HepG2 (cell line): ENCODE measurements around the gene UBE2QL1. TPM values are rescaled to one million over a fixed set of nuclear protein-coding genes. Genes with fewer than 3 reads are reported as not detected.

Source experiments
- ATAC-seq: fragments of 200-7000 bp; cut with Tn5 transposase; 3 replicates; pipeline ENCODE4 v1.9.1; 2020; ENCODE audit warnings: mild to moderate bottlenecking, moderate library complexity
- BruUV-seq: library from RNA; stranded (reverse); fragments of 400-500 nt; replicated peaks from 2 replicates; lab custom pipeline; 2021; lab: Mats Ljungman, UMichigan
- CTCF ChIA-PET: fragments of 300-600 bp; formaldehyde crosslinking; extraction: SDS; loops from one replicate; lab custom pipeline; 2021; ENCODE audit warnings: low total read pairs, inconsistent platforms, low intra/inter-chr PET ratio; lab: Yijun Ruan, JAX
- POLR2A ChIA-PET: fragments of 350-600 bp; sonication (Branson Sonifier 250); formaldehyde crosslinking; loops from one replicate; lab custom pipeline; 2020; ENCODE audit warnings: antibody characterized with exemption, inconsistent platforms; lab: Yijun Ruan, JAX
- DNase-seq: peaks from one replicate; pipeline ENCODE4 v3.0.0-alpha.2; 2015; ENCODE audit warnings: low spot score
- FAIRE-seq: peaks from 3 replicates; lab custom pipeline; 2011; peaks lifted over from hg19 to GRCh38; lab: Jason Lieb, UNC
- H2AFZ ChIP-seq: one replicate; pipeline ENCODE4 v1.6.1; 2011; ENCODE audit warnings: low read length, inconsistent platforms
- H3K27ac ChIP-seq: fragments of 300-600 bp; 3 replicates; pipeline ENCODE4 v1.8.0; 2011; ENCODE audit warnings: mixed run types, mild to moderate bottlenecking, mixed read lengths, low read length, inconsistent platforms; ENCODE audit not compliant: insufficient read depth; ENCODE audit errors: extremely low read length
- H3K27me3 ChIP-seq, 2 experiments: fragments of 200-600 bp in 1 of 2; 2 replicates in 1 of 2; 3 replicates in 1 of 2; pipeline versions ENCODE4 v1.6.0 to v1.8.0; 2011; ENCODE audit warnings: low read length in 2 of 2, mild to moderate bottlenecking in 2 of 2, moderate library complexity in 2 of 2, inconsistent platforms in 1 of 2; ENCODE audit not compliant: insufficient read depth in 2 of 2, control insufficient read depth in 1 of 2
- H3K36me3 ChIP-seq, 2 experiments: fragments of 200-600 bp in 1 of 2; replicated peaks in 1 of 2; 2 replicates in 1 of 2; 3 replicates in 1 of 2; pipeline versions ENCODE4 v1.5.1 to v1.8.0; 2011; ENCODE audit warnings: low read length in 2 of 2, inconsistent platforms in 1 of 2; ENCODE audit not compliant: insufficient read depth in 2 of 2, control insufficient read depth in 1 of 2
- H3K4me1 ChIP-seq: 2 replicates; pipeline ENCODE4 v1.5.1; 2012; ENCODE audit warnings: low read length, inconsistent platforms; ENCODE audit not compliant: insufficient read depth
- H3K4me2 ChIP-seq: 2 replicates; pipeline ENCODE4 v1.6.0; 2011; ENCODE audit warnings: low read depth, low read length, inconsistent platforms
- H3K4me3 ChIP-seq, 3 experiments: fragments of 200-600 bp in 1 of 3; sonication (generic), shearing (Covaris generic) in 1 of 3; replicated peaks in 1 of 3; 2 replicates each; pipeline ENCODE4 v1.5.1; 2011 to 2016; ENCODE audit warnings: low read length in 3 of 3, inconsistent platforms in 2 of 3, low read depth in 2 of 3, mild to moderate bottlenecking in 2 of 3, control low read depth in 1 of 3, mixed read lengths in 1 of 3; ENCODE audit not compliant: insufficient read depth in 1 of 3
- H3K79me2 ChIP-seq: one replicate; pipeline ENCODE4 v1.6.1; 2011; ENCODE audit warnings: low read length, inconsistent platforms; ENCODE audit not compliant: insufficient read depth
- H3K9ac ChIP-seq: 2 replicates; pipeline ENCODE4 v1.6.0; 2011; ENCODE audit warnings: mild to moderate bottlenecking, low read depth, low read length, inconsistent platforms; ENCODE audit not compliant: insufficient read depth
- H3K9me3 ChIP-seq: 2 replicates; pipeline ENCODE4 v1.5.1; 2012; ENCODE audit warnings: mild to moderate bottlenecking, low read length
- H4K20me1 ChIP-seq: 2 replicates; pipeline ENCODE4 v1.6.0; 2011; ENCODE audit warnings: inconsistent platforms, mild to moderate bottlenecking, low read length, moderate library complexity; ENCODE audit not compliant: insufficient read depth
- CREB1 ChIP-seq, 2 experiments: fragments of 450-650 bp in 1 of 2; IDR thresholded peaks; 2 replicates each; pipeline ENCODE4 v1.6.1; 2016 to 2017; ENCODE audit warnings: control low read depth in 1 of 2, mild to moderate bottlenecking in 1 of 2, missing compliant biosample characterization in 1 of 2, missing genetic modification characterization in 1 of 2
- HDAC2 ChIP-seq: sonication (generic); formaldehyde crosslinking; IDR thresholded peaks from 2 replicates; pipeline ENCODE4 v1.4.0; 2020; ENCODE audit warnings: missing genetic modification reagents
- IKZF1 ChIP-seq: fragments of 450-650 bp; IDR thresholded peaks from 2 replicates; pipeline ENCODE4 v1.7.1; 2016
- PHF21A ChIP-seq: sonication (generic); formaldehyde crosslinking; IDR thresholded peaks from 2 replicates; pipeline ENCODE4 v1.5.0; 2020; ENCODE audit warnings: mild to moderate bottlenecking, missing genetic modification reagents
- SOX5 ChIP-seq: IDR thresholded peaks from 2 replicates; pipeline ENCODE4 v1.6.1; 2016; ENCODE audit warnings: borderline replicate concordance
- ZNF615 ChIP-seq: sonication (generic); formaldehyde crosslinking; IDR thresholded peaks from 2 replicates; pipeline ENCODE4 v1.5.0; 2020; ENCODE audit warnings: mild to moderate bottlenecking, missing genetic modification reagents, borderline replicate concordance
- WGBS: methylation state at CpG from one replicate; pipeline ENCODE4 v1.1.6; 2017; ENCODE audit warnings: low lambda C conversion rate; 5-methylcytosine and 5-hydroxymethylcytosine counted together
- in situ Hi-C: cut with HindIII; loops from 2 replicates; pipeline ENCODE4 v1.10.0; 2017; ENCODE audit warnings: low pct_unique_long_range_greater_than_20kb; ENCODE audit not compliant: extremely low pct_ligation_motif_present
- intact Hi-C: fragments of 100-400 bp; cut with micrococcal nuclease; formaldehyde crosslinking; loops from one replicate; pipeline ENCODE4 v1.10.0; 2022; ENCODE audit not compliant: unreplicated experiment
- polyA plus RNA-seq, 8 experiments: library from polyadenylated mRNA; depleted of rRNA in 3 of 8; stranded (reverse) in 7 of 8; unstranded in 1 of 8; fragments of >200 nt; fragmentation: Illumina TruSeq in 4 of 8; extraction: Trizol in 4 of 8; gene quantifications; 2 replicates each; pipeline versions ENCODE4 v1.2.1 to v1.2.3, GENCODE V29; 2011 to 2016; ENCODE audit warnings: low read depth in 4 of 8, missing spikeins in 1 of 8, mixed read lengths in 1 of 8; ENCODE audit not compliant: insufficient read depth in 1 of 8
- total RNA-seq, 5 experiments: library from RNA; depleted of rRNA; stranded (reverse); fragments of >200 nt; fragmentation: Illumina TruSeq; extraction: Trizol; gene quantifications; 2 replicates each; pipeline ENCODE4 v1.2.3, GENCODE V29; 2016; ENCODE audit warnings: low read depth in 1 of 5
- TF ChIP-seq, protein P1 (sequence below): sonication (generic); formaldehyde crosslinking; IDR thresholded peaks from 2 replicates; pipeline ENCODE4 v1.4.0; 2020; ENCODE audit warnings: missing genetic modification reagents, borderline replicate concordance

The UBE2QL1 gene
- total and polyA plus RNA-seq, 2 of the 13 experiments (the other 11 are each of a cell fraction or from before 2014, with no cell fraction given), result not detected

DNA sequence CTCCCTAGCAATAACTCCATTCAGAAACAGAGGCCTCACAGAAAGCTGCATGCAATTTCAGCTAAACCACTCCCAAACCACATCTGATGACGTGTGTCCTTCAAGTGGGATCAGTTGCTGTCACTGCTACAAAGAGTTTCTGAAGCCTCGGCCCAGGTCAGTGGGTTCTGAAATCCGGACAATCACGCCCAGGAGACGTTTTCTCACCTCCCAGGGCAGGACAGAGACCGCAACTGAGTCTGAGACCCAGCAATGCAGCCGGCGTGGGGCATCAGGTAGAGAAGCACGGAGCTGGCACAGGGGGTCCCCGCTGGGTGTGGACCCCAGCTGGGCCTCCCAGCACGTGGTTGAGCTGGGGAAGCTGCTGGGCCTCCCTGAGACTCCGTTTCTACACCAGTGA is 2.6 kb upstream of the UBE2QL1 start:
- H3K27ac ChIP-seq, result no peak overlapping the region
- ATAC-seq (no peak), FAIRE-seq (no peak), DNase-seq (no peak)
- no peak for TF ChIP-seq IKZF1
- TF ChIP-seq, protein P1, sequence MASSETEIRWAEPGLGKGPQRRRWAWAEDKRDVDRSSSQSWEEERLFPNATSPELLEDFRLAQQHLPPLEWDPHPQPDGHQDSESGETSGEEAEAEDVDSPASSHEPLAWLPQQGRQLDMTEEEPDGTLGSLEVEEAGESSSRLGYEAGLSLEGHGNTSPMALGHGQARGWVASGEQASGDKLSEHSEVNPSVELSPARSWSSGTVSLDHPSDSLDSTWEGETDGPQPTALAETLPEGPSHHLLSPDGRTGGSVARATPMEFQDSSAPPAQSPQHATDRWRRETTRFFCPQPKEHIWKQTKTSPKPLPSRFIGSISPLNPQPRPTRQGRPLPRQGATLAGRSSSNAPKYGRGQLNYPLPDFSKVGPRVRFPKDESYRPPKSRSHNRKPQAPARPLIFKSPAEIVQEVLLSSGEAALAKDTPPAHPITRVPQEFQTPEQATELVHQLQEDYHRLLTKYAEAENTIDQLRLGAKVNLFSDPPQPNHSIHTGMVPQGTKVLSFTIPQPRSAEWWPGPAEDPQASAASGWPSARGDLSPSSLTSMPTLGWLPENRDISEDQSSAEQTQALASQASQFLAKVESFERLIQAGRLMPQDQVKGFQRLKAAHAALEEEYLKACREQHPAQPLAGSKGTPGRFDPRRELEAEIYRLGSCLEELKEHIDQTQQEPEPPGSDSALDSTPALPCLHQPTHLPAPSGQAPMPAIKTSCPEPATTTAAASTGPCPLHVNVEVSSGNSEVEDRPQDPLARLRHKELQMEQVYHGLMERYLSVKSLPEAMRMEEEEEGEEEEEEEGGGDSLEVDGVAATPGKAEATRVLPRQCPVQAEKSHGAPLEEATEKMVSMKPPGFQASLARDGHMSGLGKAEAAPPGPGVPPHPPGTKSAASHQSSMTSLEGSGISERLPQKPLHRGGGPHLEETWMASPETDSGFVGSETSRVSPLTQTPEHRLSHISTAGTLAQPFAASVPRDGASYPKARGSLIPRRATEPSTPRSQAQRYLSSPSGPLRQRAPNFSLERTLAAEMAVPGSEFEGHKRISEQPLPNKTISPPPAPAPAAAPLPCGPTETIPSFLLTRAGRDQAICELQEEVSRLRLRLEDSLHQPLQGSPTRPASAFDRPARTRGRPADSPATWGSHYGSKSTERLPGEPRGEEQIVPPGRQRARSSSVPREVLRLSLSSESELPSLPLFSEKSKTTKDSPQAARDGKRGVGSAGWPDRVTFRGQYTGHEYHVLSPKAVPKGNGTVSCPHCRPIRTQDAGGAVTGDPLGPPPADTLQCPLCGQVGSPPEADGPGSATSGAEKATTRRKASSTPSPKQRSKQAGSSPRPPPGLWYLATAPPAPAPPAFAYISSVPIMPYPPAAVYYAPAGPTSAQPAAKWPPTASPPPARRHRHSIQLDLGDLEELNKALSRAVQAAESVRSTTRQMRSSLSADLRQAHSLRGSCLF, result no peak
- peak; percentile 42 for TF ChIP-seq CREB1 (IDR thresholded peaks at IDR 0.05)
- TF ChIP-seq CREB1 (CRISPR knock-in tag; IDR thresholded peaks at IDR 0.05), result no peak
- no peak for TF ChIP-seq PHF21A (CRISPR knock-in tag)
- no peak for TF ChIP-seq SOX5 (CRISPR knock-in tag)
- no peak for TF ChIP-seq HDAC2 (CRISPR knock-in tag)
- TF ChIP-seq ZNF615 (CRISPR knock-in tag), result no peak
- H3K9me3 ChIP-seq, result no peaks in the 10 kb centered on the region
- peaks cover 4 to 22% of the 10 kb centered on the region in 2 experiments for H3K27me3 ChIP-seq
- BruUV-seq, result no TSS peak
- peaks cover 3% of the 10 kb centered on the region; the same call in 1 of the 2 replicates for H4K20me1 ChIP-seq
- H3K79me2 ChIP-seq, result no peaks in the 10 kb centered on the region
- H3K4me3 ChIP-seq, result no peak overlapping the region
- CTCF ChIA-PET, result no interaction called here
- no peaks in the 10 kb centered on the region for H3K36me3 ChIP-seq
- no peak overlapping the region for H3K4me2 ChIP-seq
- H3K4me1 ChIP-seq, result no peaks in the 10 kb centered on the region
- POLR2A ChIA-PET, result no interaction called here
- intact Hi-C loops (no loop called here), in situ Hi-C loops (no loop called here)
- H3K9ac ChIP-seq, result no peak overlapping the region
- no peak overlapping the region for H2AFZ ChIP-seq
- 50% methylated on average over 7 of the region's 12 CpGs for WGBS
